GM21825 (cell line): ENCODE results near the gene TRABD.

Experiments used
- ATAC-seq: cut with Tn5 transposase; IDR thresholded peaks from one replicate; pipeline ENCODE4 v1.9.1; 2021; ENCODE audit warnings: mild to moderate bottlenecking, moderate library complexity; ENCODE audit not compliant: unreplicated experiment

The TRABD gene

GRCh38 chr22:50173311-50173982, 12.3 kb upstream of the TRABD start:
- no peak for ATAC-seq

GRCh38 chr22:50173983-50174355, 11.7 kb upstream of the TRABD start:
- no peak for ATAC-seq

- ATAC-seq: no peak
These were observed 11.1 kb upstream of the TRABD start for GRCh38 chr22:50174382-50175190.

GRCh38 chr22:50175191-50175461, 10.6 kb upstream of the TRABD start:
- no peak for ATAC-seq

- ATAC-seq: no peak
These were observed 9.5 kb upstream of the TRABD start for GRCh38 chr22:50175921-50176849.

- no peak for ATAC-seq
These were observed 8.7 kb upstream of the TRABD start for GRCh38 chr22:50176850-50177536.

- no peak for ATAC-seq
These were observed 7.9 kb upstream of the TRABD start for GRCh38 chr22:50177537-50178470.

GRCh38 chr22:50178471-50178864, 7.2 kb upstream of the TRABD start:
- ATAC-seq: no peak

- ATAC-seq: no peak
These were observed 6.5 kb upstream of the TRABD start for GRCh38 chr22:50178871-50179869.

GRCh38 chr22:50179937-50180726, 5.6 kb upstream of the TRABD start:
- no peak for ATAC-seq

GRCh38 chr22:50180727-50181521, 4.8 kb upstream of the TRABD start:
- no peak for ATAC-seq

GRCh38 chr22:50182176-50183081, 3.3 kb upstream of the TRABD start:
- ATAC-seq: no peak

- ATAC-seq: no peak
These were observed 2.4 kb upstream of the TRABD start for GRCh38 chr22:50183141-50183971.

- ATAC-seq: no peak
These were observed 1.5 kb upstream of the TRABD start for GRCh38 chr22:50184004-50184901.
